HK-2 (cell line): ENCODE measurements around the gene TTC23L.
"Not testable (repeated sequence)": the region's sequence is repeated elsewhere in the genome, so short reads cannot be mapped to it uniquely, and the experiment has no call there.

Source experiments
- DNase-seq: peaks from one replicate; pipeline ENCODE4 v3.0.0-alpha.2; 2018; ENCODE audit not compliant: unreplicated experiment

Gene TTC23L

GRCh38 chr5:34923256-34923655, 84.3 kb downstream of the TTC23L start:
- DNase-seq = not testable (repeated sequence)

GRCh38 chr5:34923694-34924461, 84.9 kb downstream of the TTC23L start:
- DNase-seq = no peak

GRCh38 chr5:34924462-34924765, 85.5 kb downstream of the TTC23L start:
- DNase-seq = no peak

GRCh38 chr5:34926318-34926888, 87.4 kb downstream of the TTC23L start:
- DNase-seq = no peak

DNA sequence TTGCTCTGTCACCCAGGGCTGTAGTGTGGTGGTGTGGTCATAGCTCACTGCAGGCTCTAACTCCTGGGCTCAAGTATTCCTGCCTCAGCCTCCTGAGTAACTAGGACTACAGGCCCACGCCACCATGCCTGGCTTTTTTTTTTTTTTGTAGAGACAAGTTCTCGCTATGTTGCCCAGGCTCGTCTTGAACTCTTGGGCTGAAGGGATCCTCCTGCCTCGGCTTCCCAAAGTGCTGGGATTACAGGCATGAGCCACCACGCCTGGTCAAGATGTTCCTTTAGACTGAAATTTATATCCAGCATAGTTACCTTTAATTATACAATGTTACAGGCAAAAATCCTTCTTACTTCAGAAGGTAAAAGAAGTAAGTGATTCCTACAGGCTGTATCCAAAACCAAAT, 88.8 kb downstream of the TTC23L start:
- DNase-seq = no peak

DNA sequence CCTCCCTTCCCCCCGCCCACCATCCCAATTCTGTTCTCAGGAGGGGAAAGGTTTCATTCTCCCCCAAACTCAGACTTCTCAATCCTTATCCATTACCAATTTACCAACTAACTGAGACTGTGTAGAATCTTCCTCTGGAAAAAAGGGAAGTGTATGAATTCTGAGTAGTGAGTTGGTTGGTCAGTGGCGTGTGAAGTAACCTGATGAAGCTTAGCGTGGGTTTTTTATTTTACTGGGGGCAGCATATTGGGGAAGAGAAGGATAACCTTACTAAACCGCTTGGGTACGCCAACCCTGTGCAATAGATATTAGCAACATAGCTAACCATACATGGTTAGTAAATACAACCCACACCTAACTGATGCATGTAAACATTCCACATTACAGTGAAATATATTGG, 89.3 kb downstream of the TTC23L start:
- DNase-seq = no peak

- peak; percentile 97 for DNase-seq
Observed at GRCh38 chr5:34929134-34929719, 90.3 kb downstream of the TTC23L start, which contains the start of gene DNAJC21. Gene DNAJC21, plus strand, starts transcription at chr5:34929559. Its CDS starts 261 bp downstream, at chr5:34929820.

- peak; percentile 87 for DNase-seq
Observed at GRCh38 chr5:34929720-34930461, 90.9 kb downstream of the TTC23L start.

DNA sequence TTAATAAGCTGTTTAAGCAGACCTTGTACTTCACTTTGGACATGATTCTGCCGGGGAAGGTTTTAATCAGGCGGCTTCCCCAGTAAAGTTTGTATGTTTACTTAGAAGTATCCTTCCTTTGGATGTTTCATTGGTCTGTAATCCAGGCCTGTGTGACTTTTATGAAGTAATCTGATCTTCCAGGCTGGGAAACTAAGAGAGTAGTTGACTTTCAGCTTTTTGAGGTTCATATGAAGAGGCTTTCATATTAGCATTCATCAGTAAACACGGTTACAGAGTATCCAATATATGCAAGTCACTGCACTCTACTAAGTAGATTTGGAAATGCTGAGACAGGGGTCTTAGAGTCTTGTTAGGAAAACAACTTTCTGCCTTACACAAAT, 91.5 kb downstream of the TTC23L start:
- DNase-seq = no peak

- DNase-seq = no peak
Observed at GRCh38 chr5:34930870-34931269, 91.9 kb downstream of the TTC23L start.

- no peak for DNase-seq
Observed at GRCh38 chr5:34932947-34933346, 94.0 kb downstream of the TTC23L start.

DNA sequence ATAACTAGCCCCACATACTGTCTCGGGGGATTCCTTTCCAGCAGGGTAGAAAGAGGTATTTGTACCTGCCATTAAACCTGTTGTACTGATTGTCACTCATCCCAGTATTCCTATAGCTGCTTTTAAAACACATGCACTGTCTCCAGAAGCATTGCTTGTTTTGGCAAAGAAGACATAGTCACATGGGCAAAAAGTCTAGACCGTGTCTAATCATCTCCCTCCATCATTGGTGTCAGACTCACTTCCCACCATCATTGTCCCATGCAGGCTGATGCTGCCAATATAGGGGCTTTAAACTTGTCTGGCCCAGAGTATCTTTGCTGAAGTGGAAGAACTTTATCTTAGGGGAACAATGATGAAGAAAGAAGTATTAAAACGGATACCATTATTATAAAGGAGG, 103.0 kb downstream of the TTC23L start:
- DNase-seq = no peak

DNA sequence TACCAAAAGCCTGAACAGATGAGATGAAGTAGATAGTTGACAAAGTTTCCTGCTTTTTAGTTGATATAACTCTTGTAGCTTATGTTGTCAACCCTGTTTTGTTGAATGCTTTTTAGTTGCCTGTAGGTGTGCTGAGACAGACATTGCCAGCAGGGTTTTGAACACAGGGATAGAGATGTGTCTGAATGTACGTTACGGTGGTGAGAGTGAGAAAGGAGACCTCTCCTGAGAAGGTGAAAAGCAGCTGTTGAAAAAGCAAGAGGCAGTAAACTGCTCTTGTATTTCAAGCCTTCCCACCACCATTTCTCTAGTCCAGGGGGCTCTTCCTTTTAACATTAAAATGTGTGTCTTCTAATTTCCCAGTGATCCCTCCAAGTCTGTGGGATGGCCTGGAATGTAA, 105.1 kb downstream of the TTC23L start:
- no peak for DNase-seq

DNA sequence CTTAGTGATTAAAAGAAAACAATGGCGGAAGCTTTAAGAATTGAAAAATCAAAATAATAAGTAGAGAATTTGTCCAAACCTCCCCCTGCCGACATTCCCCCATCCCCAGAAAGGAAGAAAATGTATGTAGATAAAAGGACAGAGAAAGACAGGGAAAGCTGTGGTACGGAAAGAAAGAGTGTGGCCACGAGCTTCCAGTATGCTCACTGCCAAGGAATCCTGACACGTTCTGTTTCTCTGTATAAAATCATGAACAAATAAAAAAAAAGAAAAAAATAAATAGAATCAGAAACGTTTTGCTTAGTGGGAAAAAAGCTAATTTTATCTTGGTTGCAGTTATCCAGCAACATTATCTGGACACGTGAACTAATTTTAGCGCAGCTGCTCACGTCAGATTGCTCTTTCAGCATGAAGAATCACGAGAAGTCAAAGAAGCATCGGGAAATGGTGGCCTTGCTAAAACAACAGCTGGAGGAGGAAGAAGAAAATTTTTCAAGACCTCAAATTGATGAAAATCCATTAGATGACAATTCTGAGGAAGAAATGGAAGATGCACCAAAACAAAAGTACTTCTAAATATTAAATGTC, 105.6 kb downstream of the TTC23L start:
- no peak for DNase-seq
